Measurements from ENCODE around the gene GRIK4.

GRIK4 gene

DNA sequence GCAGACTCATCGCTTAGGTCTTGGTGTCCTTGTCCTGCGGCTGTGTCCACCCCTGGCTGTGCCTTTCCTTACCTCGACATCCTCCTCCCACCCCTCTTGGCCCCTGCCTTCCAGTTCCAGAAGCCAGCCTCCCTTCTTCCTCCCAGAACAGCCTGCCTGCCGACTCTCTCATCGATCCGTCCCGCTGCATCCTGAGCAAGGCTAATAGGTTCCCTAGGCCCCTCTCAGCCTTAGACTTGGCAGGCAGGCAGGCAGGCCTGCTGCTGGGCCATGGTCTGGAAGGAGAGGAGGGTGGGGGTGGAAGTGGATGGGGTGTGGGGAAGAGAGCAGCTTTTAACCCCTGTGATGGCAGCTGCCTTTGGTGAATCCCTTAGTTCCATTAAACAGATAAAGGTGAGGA lies 315.6 kb downstream of the GRIK4 start:
- Histone ChIP-seq H3K9ac (ENCODE audit: low read length) (no peak overlapping the region), H2AFZ (ENCODE audit: low read length) (no peak overlapping the region), H3K27me3 (ENCODE audit: insufficient read depth, low read length) (no peaks in the 10 kb centered on the region), H3K9me3 (ENCODE audit: low read length) (no peaks in the 10 kb centered on the region), H3K9me2 (ENCODE audit: low read depth, low read length) (no peaks in the 10 kb centered on the region), H3K36me3 (ENCODE audit: insufficient read depth, low read length) (no peaks in the 10 kb centered on the region), H3K79me2 (ENCODE audit: insufficient read depth, low read length) (no peaks in the 10 kb centered on the region), H3K27ac (ENCODE audit: low read depth, low read length, poor library complexity, severe bottlenecking) (no peak overlapping the region), H3K4me1 (ENCODE audit: insufficient read depth, low read length, severe bottlenecking) (no peaks in the 10 kb centered on the region), H3F3A (ENCODE audit: insufficient read depth, low read length) (no peaks in the 10 kb centered on the region), H3K4me3 (ENCODE audit: low read depth, low read length, poor library complexity, severe bottlenecking) (no peak overlapping the region), H3K4me2 (ENCODE audit: low read length) (no peak overlapping the region), H4K20me1 (ENCODE audit: insufficient read depth, low read length) (no peaks in the 10 kb centered on the region)
- TF ChIP-seq, protein P1, sequence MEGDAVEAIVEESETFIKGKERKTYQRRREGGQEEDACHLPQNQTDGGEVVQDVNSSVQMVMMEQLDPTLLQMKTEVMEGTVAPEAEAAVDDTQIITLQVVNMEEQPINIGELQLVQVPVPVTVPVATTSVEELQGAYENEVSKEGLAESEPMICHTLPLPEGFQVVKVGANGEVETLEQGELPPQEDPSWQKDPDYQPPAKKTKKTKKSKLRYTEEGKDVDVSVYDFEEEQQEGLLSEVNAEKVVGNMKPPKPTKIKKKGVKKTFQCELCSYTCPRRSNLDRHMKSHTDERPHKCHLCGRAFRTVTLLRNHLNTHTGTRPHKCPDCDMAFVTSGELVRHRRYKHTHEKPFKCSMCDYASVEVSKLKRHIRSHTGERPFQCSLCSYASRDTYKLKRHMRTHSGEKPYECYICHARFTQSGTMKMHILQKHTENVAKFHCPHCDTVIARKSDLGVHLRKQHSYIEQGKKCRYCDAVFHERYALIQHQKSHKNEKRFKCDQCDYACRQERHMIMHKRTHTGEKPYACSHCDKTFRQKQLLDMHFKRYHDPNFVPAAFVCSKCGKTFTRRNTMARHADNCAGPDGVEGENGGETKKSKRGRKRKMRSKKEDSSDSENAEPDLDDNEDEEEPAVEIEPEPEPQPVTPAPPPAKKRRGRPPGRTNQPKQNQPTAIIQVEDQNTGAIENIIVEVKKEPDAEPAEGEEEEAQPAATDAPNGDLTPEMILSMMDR (IDR thresholded peaks at IDR 0.05; ENCODE audit: low read length) = no peak
- no peak for TF ChIP-seq EZH2 (IDR thresholded peaks at IDR 0.05; ENCODE audit: borderline replicate concordance, low read length)

- no peak overlapping the region for H3K27ac ChIP-seq (ENCODE audit: low read depth, low read length, poor library complexity, severe bottlenecking)
- H3K9me3 ChIP-seq (ENCODE audit: low read length) = no peaks in the 10 kb centered on the region
- no peaks in the 10 kb centered on the region for H3K4me1 ChIP-seq (ENCODE audit: insufficient read depth, low read length, severe bottlenecking)
- H3K4me2 ChIP-seq (ENCODE audit: low read length) = no peak overlapping the region
- H3K9me2 ChIP-seq (ENCODE audit: low read depth, low read length) = no peaks in the 10 kb centered on the region
- H3K4me3 ChIP-seq (ENCODE audit: low read depth, low read length, poor library complexity, severe bottlenecking) = no peak overlapping the region
- no peaks in the 10 kb centered on the region for H3F3A ChIP-seq (ENCODE audit: insufficient read depth, low read length)
- no peak for TF ChIP-seq EZH2 (IDR thresholded peaks at IDR 0.05; ENCODE audit: borderline replicate concordance, low read length)
- TF ChIP-seq, protein P1 (IDR thresholded peaks at IDR 0.05; ENCODE audit: low read length) = no peak
- no peaks in the 10 kb centered on the region for H3K79me2 ChIP-seq (ENCODE audit: insufficient read depth, low read length)
- no peaks in the 10 kb centered on the region for H3K36me3 ChIP-seq (ENCODE audit: insufficient read depth, low read length)
- H3K9ac ChIP-seq (ENCODE audit: low read length) = no peak overlapping the region
- no peak overlapping the region for H2AFZ ChIP-seq (ENCODE audit: low read length)
- no peaks in the 10 kb centered on the region for H3K27me3 ChIP-seq (ENCODE audit: insufficient read depth, low read length)
- no peaks in the 10 kb centered on the region for H4K20me1 ChIP-seq (ENCODE audit: insufficient read depth, low read length)
Observed at GRCh38 chr11:120827820-120828219, 316.3 kb downstream of the GRIK4 start.

GRCh38 chr11:120828847-120829246 lies 317.3 kb downstream of the GRIK4 start:
- H3K79me2 ChIP-seq (ENCODE audit: insufficient read depth, low read length) = no peaks in the 10 kb centered on the region
- H3K9me2 ChIP-seq (ENCODE audit: low read depth, low read length) = no peaks in the 10 kb centered on the region
- no peak overlapping the region for H3K9ac ChIP-seq (ENCODE audit: low read length)
- no peaks in the 10 kb centered on the region for H4K20me1 ChIP-seq (ENCODE audit: insufficient read depth, low read length)
- H3F3A ChIP-seq (ENCODE audit: insufficient read depth, low read length) = no peaks in the 10 kb centered on the region
- H3K27ac ChIP-seq (ENCODE audit: low read depth, low read length, poor library complexity, severe bottlenecking) = no peak overlapping the region
- no peak for TF ChIP-seq EZH2 (IDR thresholded peaks at IDR 0.05; ENCODE audit: borderline replicate concordance, low read length)
- TF ChIP-seq, protein P1 (IDR thresholded peaks at IDR 0.05; ENCODE audit: low read length) = no peak
- no peak overlapping the region for H3K4me3 ChIP-seq (ENCODE audit: low read depth, low read length, poor library complexity, severe bottlenecking)
- H3K4me1 ChIP-seq (ENCODE audit: insufficient read depth, low read length, severe bottlenecking) = no peaks in the 10 kb centered on the region
- no peak overlapping the region for H3K4me2 ChIP-seq (ENCODE audit: low read length)
- H2AFZ ChIP-seq (ENCODE audit: low read length) = no peak overlapping the region
- no peaks in the 10 kb centered on the region for H3K36me3 ChIP-seq (ENCODE audit: insufficient read depth, low read length)
- H3K9me3 ChIP-seq (ENCODE audit: low read length) = no peaks in the 10 kb centered on the region
- H3K27me3 ChIP-seq (ENCODE audit: insufficient read depth, low read length) = no peaks in the 10 kb centered on the region

Measured in OCI-LY1 (cell line).